Heart left ventricle (tissue), 13 donors: ENCODE results near the gene SLC39A5.

Source experiments
- CTCF ChIP-seq, 12 donors: fragments of 200-600 bp; sonication (generic) in 4 of 12; IDR thresholded peaks; one replicate each; pipeline versions ENCODE4 v1.5.0 to v1.8.0; 2018 to 2022; ENCODE audit warnings: antibody characterized with exemption in 12 of 12, mild to moderate bottlenecking in 5 of 12
- POLR2A ChIP-seq, 2 donors: fragments of 450-650 bp; IDR thresholded peaks; one replicate each; pipeline ENCODE4 v1.6.1; 2017; ENCODE audit warnings: antibody characterized with exemption in 2 of 2, mild to moderate bottlenecking in 2 of 2, moderate library complexity in 2 of 2
- donor health status: ischemic (EF 13 %, LVEDD 7.1; RV severe dilation, severe dysfunction).
- donor health status: DM: no; HTN: yes; CAD: no.
- donor health status: DM: no; HTN: no; CAD: no.
- donor health status: ischemic (EF 25% LVEDD 6.9; RV normal size, moderate dysfunction).
- donor health status: ischemic (EF 25% LVEDD 5.7; RV mildly dilated, moderate dysfunction).
- donor health status: ischemic (EF 35%, LVEDD 5.7; RV mildly dilated, moderate dysfunction).
- donor health status: nonischemic (EF 11% LVEDD 7.7; RV severe dilation, severe dysfunction).
- donor health status: DM: yes; HTN: yes; CAD: no.
- donor health status: PGD.
- donor health status: ischemic (EF 29% LVEDD 5.4; RV normal size, mild dysfunction).
- donor health status: nonischemic (EF 23%, LVEDD 6.1; RV moderate dilation, normal function).

- TF ChIP-seq CTCF (IDR thresholded peaks at IDR 0.05) (no peak), POLR2A (IDR thresholded peaks at IDR 0.05) (no peak)
Measured at GRCh38 chr12:56267443-56268071, 37.7 kb downstream of the SLC39A5 start.
